ENCODE results near the gene SLC48A1.

The SLC48A1 gene

GRCh38 chr12:47769234-47770085, 3.6 kb upstream of the SLC48A1 start:
- no peaks in the 10 kb centered on the region for H3K27me3 Mint-ChIP-seq
- no peak overlapping the region for H3K4me3 Mint-ChIP-seq
- peaks cover 1% of the 10 kb centered on the region for H3K36me3 Mint-ChIP-seq (ENCODE audit: insufficient read depth)
- no peak for ATAC-seq (replicated peaks; ENCODE audit: extremely low read depth, poor library complexity, severe bottlenecking)
- DNase-seq (ENCODE audit: low spot score in 2 of 2): no peak
- no peaks in the 10 kb centered on the region for H3K9me3 Mint-ChIP-seq
- H3K27ac Mint-ChIP-seq (ENCODE audit: low read depth): no peak overlapping the region
- peaks cover 27% of the 10 kb centered on the region for H3K4me1 Mint-ChIP-seq

- H3K4me3 Mint-ChIP-seq: no peak overlapping the region
- peaks cover 27% of the 10 kb centered on the region for H3K4me1 Mint-ChIP-seq
- DNase-seq (ENCODE audit: low spot score in 2 of 2): no peak
- H3K36me3 Mint-ChIP-seq (ENCODE audit: insufficient read depth): peaks cover 1% of the 10 kb centered on the region
- no peaks in the 10 kb centered on the region for H3K27me3 Mint-ChIP-seq
- no peak overlapping the region for H3K27ac Mint-ChIP-seq (ENCODE audit: low read depth)
- no peak for ATAC-seq (replicated peaks; ENCODE audit: extremely low read depth, poor library complexity, severe bottlenecking)
- no peaks in the 10 kb centered on the region for H3K9me3 Mint-ChIP-seq
Observed at GRCh38 chr12:47770086-47770726, 2.8 kb upstream of the SLC48A1 start.

- Mint-ChIP-seq H3K36me3 (ENCODE audit: insufficient read depth) (peaks cover 1% of the 10 kb centered on the region), H3K4me1 (peaks cover 21% of the 10 kb centered on the region), H3K27me3 (no peaks in the 10 kb centered on the region), H3K27ac (ENCODE audit: low read depth) (no peak overlapping the region), H3K9me3 (no peaks in the 10 kb centered on the region), H3K4me3 (peak overlapping the region; percentile 18)
- no peak for DNase-seq (ENCODE audit: low spot score in 2 of 2)
- no peak for ATAC-seq (replicated peaks; ENCODE audit: extremely low read depth, poor library complexity, severe bottlenecking)
Observed at GRCh38 chr12:47771304-47771703, 1.7 kb upstream of the SLC48A1 start.

GRCh38 chr12:47772094-47772660, 861 bp upstream of the SLC48A1 start:
- peaks cover 1% of the 10 kb centered on the region for H3K36me3 Mint-ChIP-seq (ENCODE audit: insufficient read depth)
- H3K27me3 Mint-ChIP-seq: no peaks in the 10 kb centered on the region
- ATAC-seq (replicated peaks; ENCODE audit: extremely low read depth, poor library complexity, severe bottlenecking) (no peak), DNase-seq (ENCODE audit: low spot score in 2 of 2) (no peak)
- H3K9me3 Mint-ChIP-seq: no peaks in the 10 kb centered on the region
- peak overlapping the region; percentile 92 for H3K27ac Mint-ChIP-seq (ENCODE audit: low read depth)
- H3K4me1 Mint-ChIP-seq: peaks cover 15% of the 10 kb centered on the region
- H3K4me3 Mint-ChIP-seq: peak overlapping the region; percentile 84

- Mint-ChIP-seq H3K36me3 (ENCODE audit: insufficient read depth) (peaks cover 1% of the 10 kb centered on the region), H3K4me1 (peaks cover 15% of the 10 kb centered on the region), H3K27me3 (no peaks in the 10 kb centered on the region), H3K9me3 (no peaks in the 10 kb centered on the region), H3K4me3 (peak overlapping the region; percentile 84), H3K27ac (ENCODE audit: low read depth) (peak overlapping the region; percentile 92)
- DNase-seq (ENCODE audit: low spot score in 2 of 2) (no peak), ATAC-seq (replicated peaks; ENCODE audit: extremely low read depth, poor library complexity, severe bottlenecking) (no peak)
Observed at GRCh38 chr12:47772738-47773061, 338 bp upstream of the SLC48A1 start.

- DNase-seq (ENCODE audit: low spot score in 2 of 2) (no peak), ATAC-seq (replicated peaks; ENCODE audit: extremely low read depth, poor library complexity, severe bottlenecking) (no peak)
- Mint-ChIP-seq H3K27me3 (no peaks in the 10 kb centered on the region), H3K4me1 (peaks cover 16% of the 10 kb centered on the region), H3K4me3 (peak overlapping the region; percentile 84), H3K9me3 (no peaks in the 10 kb centered on the region), H3K36me3 (ENCODE audit: insufficient read depth) (peaks cover 4% of the 10 kb centered on the region), H3K27ac (ENCODE audit: low read depth) (no peak overlapping the region)
Observed at GRCh38 chr12:47773858-47774580, 981 bp downstream of the SLC48A1 start.

- Mint-ChIP-seq H3K4me3 (peak overlapping the region; percentile 84), H3K9me3 (no peaks in the 10 kb centered on the region), H3K4me1 (peaks cover 22% of the 10 kb centered on the region), H3K27ac (ENCODE audit: low read depth) (no peak overlapping the region), H3K36me3 (ENCODE audit: insufficient read depth) (peaks cover 4% of the 10 kb centered on the region), H3K27me3 (no peaks in the 10 kb centered on the region)
- no peak for DNase-seq (ENCODE audit: low spot score in 2 of 2)
- no peak for ATAC-seq (replicated peaks; ENCODE audit: extremely low read depth, poor library complexity, severe bottlenecking)
Observed at GRCh38 chr12:47774663-47775062, 1.6 kb downstream of the SLC48A1 start.

GRCh38 chr12:47775100-47775911, 2.3 kb downstream of the SLC48A1 start:
- ATAC-seq (replicated peaks; ENCODE audit: extremely low read depth, poor library complexity, severe bottlenecking) (no peak), DNase-seq (ENCODE audit: low spot score in 2 of 2) (no peak)
- Mint-ChIP-seq H3K36me3 (ENCODE audit: insufficient read depth) (peaks cover 4% of the 10 kb centered on the region), H3K4me1 (peaks cover 22% of the 10 kb centered on the region), H3K27ac (ENCODE audit: low read depth) (peak overlapping the region; percentile 51), H3K27me3 (no peaks in the 10 kb centered on the region), H3K4me3 (peak overlapping the region; percentile 84), H3K9me3 (no peaks in the 10 kb centered on the region)

- peak overlapping the region; percentile 51 for H3K27ac Mint-ChIP-seq (ENCODE audit: low read depth)
- H3K27me3 Mint-ChIP-seq: no peaks in the 10 kb centered on the region
- H3K4me3 Mint-ChIP-seq: peak overlapping the region; percentile 45
- no peaks in the 10 kb centered on the region for H3K9me3 Mint-ChIP-seq
- DNase-seq (ENCODE audit: low spot score in 2 of 2) (no peak), ATAC-seq (replicated peaks; ENCODE audit: extremely low read depth, poor library complexity, severe bottlenecking) (no peak)
- H3K36me3 Mint-ChIP-seq (ENCODE audit: insufficient read depth): peaks cover 5% of the 10 kb centered on the region
- H3K4me1 Mint-ChIP-seq: peaks cover 22% of the 10 kb centered on the region
Observed at GRCh38 chr12:47776471-47777143, 3.6 kb downstream of the SLC48A1 start.

- peaks cover 22% of the 10 kb centered on the region for H3K4me1 Mint-ChIP-seq
- H3K4me3 Mint-ChIP-seq: no peak overlapping the region
- H3K36me3 Mint-ChIP-seq (ENCODE audit: insufficient read depth): peaks cover 5% of the 10 kb centered on the region
- no peaks in the 10 kb centered on the region for H3K27me3 Mint-ChIP-seq
- DNase-seq (ENCODE audit: low spot score in 2 of 2): no peak
- H3K27ac Mint-ChIP-seq (ENCODE audit: low read depth): no peak overlapping the region
- H3K9me3 Mint-ChIP-seq: no peaks in the 10 kb centered on the region
- no peak for ATAC-seq (replicated peaks; ENCODE audit: extremely low read depth, poor library complexity, severe bottlenecking)
Observed at GRCh38 chr12:47777151-47777550, 4.1 kb downstream of the SLC48A1 start.

GRCh38 chr12:47777741-47778558, 4.9 kb downstream of the SLC48A1 start:
- Mint-ChIP-seq H3K27me3 (no peaks in the 10 kb centered on the region), H3K36me3 (ENCODE audit: insufficient read depth) (peaks cover 8% of the 10 kb centered on the region), H3K27ac (ENCODE audit: low read depth) (peak overlapping the region; percentile 51), H3K4me3 (no peak overlapping the region), H3K4me1 (peaks cover 16% of the 10 kb centered on the region), H3K9me3 (no peaks in the 10 kb centered on the region)
- no peak for DNase-seq (ENCODE audit: low spot score in 2 of 2)
- no peak for ATAC-seq (replicated peaks; ENCODE audit: extremely low read depth, poor library complexity, severe bottlenecking)
